Heart left ventricle (tissue), 16 donors: Measurements from ENCODE around the gene UQCRC1. TPM values are rescaled to one million over a fixed set of nuclear protein-coding genes. Genes with fewer than 3 reads are reported as not detected.

Source experiments
- ATAC-seq, 4 donors: fragments of 200-7000 bp; cut with Tn5 transposase; one replicate each; pipeline ENCODE4 v1.9.1; 2020 to 2022; ENCODE audit warnings: moderate library complexity in 4 of 4, mild to moderate bottlenecking in 3 of 4, moderate number of reproducible peaks in 1 of 4
- DNase-seq, 5 donors: peaks; one replicate each; pipeline ENCODE4 v3.0.0-alpha.2; 2020
- H3K27ac ChIP-seq, 12 donors: fragments of 200-600 bp; sonication (generic) in 4 of 12; one replicate each; pipeline versions ENCODE4 v1.5.0 to v1.8.0; 2016 to 2022; ENCODE audit warnings: mild to moderate bottlenecking in 2 of 12
- H3K27me3 ChIP-seq, 9 donors: fragments of 200-600 bp; sonication (generic) in 2 of 9; one replicate each; pipeline versions ENCODE4 v1.5.1 to v1.8.0; 2016 to 2022; ENCODE audit warnings: mild to moderate bottlenecking in 3 of 9
- H3K36me3 ChIP-seq, 9 donors: fragments of 200-600 bp; sonication (generic) in 2 of 9; one replicate each; pipeline versions ENCODE4 v1.5.0 to v1.8.0; 2018 to 2022; ENCODE audit warnings: mild to moderate bottlenecking in 2 of 9
- H3K4me1 ChIP-seq, 12 donors: fragments of 200-600 bp; sonication (generic) in 4 of 12; one replicate each; pipeline versions ENCODE4 v1.5.0 to v1.8.0; 2016 to 2022; ENCODE audit warnings: mild to moderate bottlenecking in 3 of 12
- H3K4me3 ChIP-seq, 12 donors: fragments of 200-600 bp; sonication (generic) in 4 of 12; one replicate each; pipeline versions ENCODE4 v1.5.0 to v1.8.0; 2017 to 2022; ENCODE audit warnings: mild to moderate bottlenecking in 9 of 12, moderate library complexity in 4 of 12
- H3K9me3 ChIP-seq, 12 donors: fragments of 200-600 bp; sonication (generic) in 4 of 12; one replicate each; pipeline versions ENCODE4 v1.5.0 to v1.8.0; 2016 to 2022; ENCODE audit warnings: mild to moderate bottlenecking in 1 of 12
- POLR2A ChIP-seq, 2 donors: fragments of 450-650 bp; IDR thresholded peaks; one replicate each; pipeline ENCODE4 v1.6.1; 2017; ENCODE audit warnings: antibody characterized with exemption in 2 of 2, mild to moderate bottlenecking in 2 of 2, moderate library complexity in 2 of 2
- WGBS, 4 donors: extraction: QIAGEN DNeasy Blood & Tissue Kit in 2 of 4; methylation state at CpG; one replicate each; pipeline versions ENCODE4 v1.1.5 to v1.1.7; 2013 to 2018; 5-methylcytosine and 5-hydroxymethylcytosine counted together
- intact Hi-C, 10 donors: fragments of 100-400 bp; cut with DNase I; formaldehyde crosslinking; loops; one replicate each; pipeline versions ENCODE4 v1.11.1 to v1.14.2; 2022
- polyA plus RNA-seq, 2 donors: library from polyadenylated mRNA; stranded (reverse); fragments of 200-250 nt; gene quantifications; one replicate each; pipeline ENCODE4 v1.2.3, GENCODE V29; 2013
- total RNA-seq, 9 donors: library from RNA; depleted of rRNA in 2 of 9; stranded (reverse); fragments of >200 nt in 2 of 9; fragmentation: NEBNext Ultra II Directional in 3 of 9; extraction: Animal tissue kit (Norgen Biotek cat#: 25700) in 3 of 9; gene quantifications; one replicate each; pipeline versions ENCODE4 v1.1.0 to v1.2.4, GENCODE V29; 2016 to 2023
- TF ChIP-seq, protein P1 (sequence below), 12 donors: fragments of 200-600 bp; sonication (generic) in 4 of 12; IDR thresholded peaks; one replicate each; pipeline versions ENCODE4 v1.5.0 to v1.8.0; 2018 to 2022; ENCODE audit warnings: antibody characterized with exemption in 12 of 12, mild to moderate bottlenecking in 5 of 12
- donor health status: ischemic (EF 13 %, LVEDD 7.1; RV severe dilation, severe dysfunction).
- donor health status: healthy with polysubstance abuse.
- donor health status: DM: no; HTN: yes; CAD: no.
- donor health status: DM: no; HTN: no; CAD: no.
- donor health status: ischemic (EF 25% LVEDD 6.9; RV normal size, moderate dysfunction).
- donor health status: ischemic (EF 25% LVEDD 5.7; RV mildly dilated, moderate dysfunction).
- donor health status: healthy.
- donor health status: DM: yes; HTN: yes; CAD: no.
- donor health status: ischemic (EF 35%, LVEDD 5.7; RV mildly dilated, moderate dysfunction).
- donor health status: nonischemic (EF 11% LVEDD 7.7; RV severe dilation, severe dysfunction).
- donor health status: DM: yes; HTN: yes; CAD: no.
- donor health status: PGD.
- donor health status: ischemic (EF 29% LVEDD 5.4; RV normal size, mild dysfunction).
- donor health status: nonischemic (EF 23%, LVEDD 6.1; RV moderate dilation, normal function).

Gene UQCRC1
- total and polyA plus RNA-seq, 11 donors, result 580 to 2,191 (median 1,008) TPM

DNA sequence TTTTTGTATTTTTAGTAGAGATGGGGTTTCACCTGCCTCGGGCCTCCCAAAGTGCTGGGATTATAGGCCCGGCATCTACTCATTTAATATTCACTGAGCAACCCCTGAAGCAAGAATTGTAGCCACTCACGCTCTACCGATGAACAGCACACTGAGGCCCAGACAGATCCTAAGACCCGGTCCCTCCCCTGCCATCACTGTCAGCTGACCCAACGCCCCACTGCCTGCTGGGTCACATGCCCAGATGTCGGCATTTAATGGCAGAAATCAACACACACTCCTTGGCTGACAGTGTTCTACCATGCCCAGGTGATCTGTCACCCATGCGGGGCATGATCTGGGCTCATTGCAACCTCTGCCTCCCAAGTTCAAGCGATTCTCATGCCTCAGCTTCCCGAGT lies 15.3 kb upstream of the UQCRC1 start:
- Histone ChIP-seq H3K36me3 (peaks cover 0 to 43% (median 25%) of the 10 kb centered on the region in 9 donors), H3K4me3 (no peak overlapping the region), H3K27me3 (no peaks in the 10 kb centered on the region), H3K27ac (no peak overlapping the region), H3K9me3 (no peaks in the 10 kb centered on the region), H3K4me1 (no peaks in the 10 kb centered on the region)
- 91 to 94% (median 92%) methylated on average over 10 of the region's 10 CpGs for WGBS, 4 donors
- DNase-seq, result peak in 1 of 5 donors; percentile 8
- TF ChIP-seq, protein P1, sequence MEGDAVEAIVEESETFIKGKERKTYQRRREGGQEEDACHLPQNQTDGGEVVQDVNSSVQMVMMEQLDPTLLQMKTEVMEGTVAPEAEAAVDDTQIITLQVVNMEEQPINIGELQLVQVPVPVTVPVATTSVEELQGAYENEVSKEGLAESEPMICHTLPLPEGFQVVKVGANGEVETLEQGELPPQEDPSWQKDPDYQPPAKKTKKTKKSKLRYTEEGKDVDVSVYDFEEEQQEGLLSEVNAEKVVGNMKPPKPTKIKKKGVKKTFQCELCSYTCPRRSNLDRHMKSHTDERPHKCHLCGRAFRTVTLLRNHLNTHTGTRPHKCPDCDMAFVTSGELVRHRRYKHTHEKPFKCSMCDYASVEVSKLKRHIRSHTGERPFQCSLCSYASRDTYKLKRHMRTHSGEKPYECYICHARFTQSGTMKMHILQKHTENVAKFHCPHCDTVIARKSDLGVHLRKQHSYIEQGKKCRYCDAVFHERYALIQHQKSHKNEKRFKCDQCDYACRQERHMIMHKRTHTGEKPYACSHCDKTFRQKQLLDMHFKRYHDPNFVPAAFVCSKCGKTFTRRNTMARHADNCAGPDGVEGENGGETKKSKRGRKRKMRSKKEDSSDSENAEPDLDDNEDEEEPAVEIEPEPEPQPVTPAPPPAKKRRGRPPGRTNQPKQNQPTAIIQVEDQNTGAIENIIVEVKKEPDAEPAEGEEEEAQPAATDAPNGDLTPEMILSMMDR (IDR thresholded peaks at IDR 0.05), result no peak
- no peak for TF ChIP-seq POLR2A (IDR thresholded peaks at IDR 0.05)
- intact Hi-C loops, result no loop called here
- no peak for ATAC-seq

DNA sequence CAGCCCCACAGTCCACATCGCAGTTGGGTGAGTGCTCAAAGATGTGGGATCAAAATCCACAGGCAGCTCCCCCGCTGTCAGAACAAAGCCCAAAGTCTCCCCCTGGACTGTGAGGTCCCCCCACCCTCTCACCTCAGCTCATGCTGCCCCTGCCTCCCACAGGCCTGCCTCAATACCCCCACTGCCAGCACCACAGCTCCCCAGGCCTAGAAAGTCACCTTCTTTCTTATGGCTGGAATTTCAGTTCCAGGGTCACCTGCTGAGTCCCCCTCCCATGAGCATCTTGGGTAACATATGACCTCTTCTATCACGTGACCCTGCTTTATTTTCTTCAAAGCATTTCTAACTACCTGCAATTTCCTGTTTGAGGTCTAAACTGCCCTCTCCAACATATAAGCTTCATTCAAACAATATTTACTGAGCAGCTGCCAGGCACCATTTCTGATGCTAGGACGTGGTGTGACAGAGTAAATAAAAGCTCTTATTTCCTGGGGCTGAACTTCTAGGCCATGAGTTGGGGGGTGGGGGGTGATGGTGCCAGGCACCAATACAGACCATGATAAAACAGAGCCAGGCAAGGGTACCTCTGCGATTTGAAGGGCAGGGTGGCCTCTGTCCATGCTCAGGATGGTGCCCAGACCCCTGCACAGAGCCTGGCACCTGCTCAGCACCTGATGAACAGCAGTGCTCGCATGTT lies 14.6 kb upstream of the UQCRC1 start:
- no peak for ATAC-seq
- no peaks in the 10 kb centered on the region for H3K4me1 ChIP-seq
- H3K36me3 ChIP-seq, result peaks cover 0 to 37% (median 19%) of the 10 kb centered on the region in 9 donors
- no peaks in the 10 kb centered on the region for H3K9me3 ChIP-seq
- no peaks in the 10 kb centered on the region for H3K27me3 ChIP-seq
- intact Hi-C loops, result no loop called here
- H3K4me3 ChIP-seq, result no peak overlapping the region
- TF ChIP-seq, protein P1 (IDR thresholded peaks at IDR 0.05), result no peak
- TF ChIP-seq POLR2A (IDR thresholded peaks at IDR 0.05), result no peak
- no peak for DNase-seq
- no peak overlapping the region for H3K27ac ChIP-seq
- 80 to 87% (median 83%) methylated on average over 5 to 6 of the region's 6 CpGs for WGBS, 4 donors

GRCh38 chr3:48621461-48621869 lies 12.0 kb upstream of the UQCRC1 start, which contains the start of gene TMEM89:
TSS of gene TMEM89 (minus strand) at chr3:48621769. CDS start at chr3:48621756, 13 bp downstream.
- Histone ChIP-seq H3K27me3 (no peaks in the 10 kb centered on the region), H3K4me1 (no peaks in the 10 kb centered on the region), H3K27ac (no peak within 1 kb of the TSS), H3K9me3 (peaks cover 0 to 22% (median 14%) of the 10 kb centered on the region in 12 donors), H3K36me3 (peaks cover 0 to 18% (median 3%) of the 10 kb centered on the region in 9 donors), H3K4me3 (no peak within 1 kb of the TSS)
- DNase-seq, result peak in 2 of 5 donors; percentile 11 to 54
- 89 to 100% (median 95%) methylated on average over 4 to 19 of the region's 19 CpGs for WGBS, 4 donors
- ATAC-seq, result peak in 1 of 4 donors; percentile 11
- intact Hi-C loops, result no loop called here
- TF ChIP-seq, protein P1 (IDR thresholded peaks at IDR 0.05), result no peak
- no peak for TF ChIP-seq POLR2A (IDR thresholded peaks at IDR 0.05)

- no peak for ATAC-seq
- H3K9me3 ChIP-seq, result peaks cover 0 to 22% (median 14%) of the 10 kb centered on the region in 12 donors
- H3K4me3 ChIP-seq, result no peak overlapping the region
- DNase-seq, result peak in 1 of 5 donors; percentile 30
- peaks cover 0 to 1% (median 0%) of the 10 kb centered on the region in 9 donors for H3K36me3 ChIP-seq
- H3K27ac ChIP-seq, result no peak overlapping the region
- TF ChIP-seq POLR2A (IDR thresholded peaks at IDR 0.05), result no peak
- TF ChIP-seq, protein P1 (IDR thresholded peaks at IDR 0.05), result no peak
- no peaks in the 10 kb centered on the region for H3K27me3 ChIP-seq
- intact Hi-C loops, result no loop called here
- 80 to 86% (median 85%) methylated on average over 7 of the region's 7 CpGs for WGBS, 4 donors
- H3K4me1 ChIP-seq, result no peaks in the 10 kb centered on the region
Measured at GRCh38 chr3:48619541-48620524, 10.4 kb upstream of the UQCRC1 start.
